HEK293 (cell line): Measurements from ENCODE around the gene ZNF629.

Experiments used
- IKZF3 ChIP-seq: fragments of 450-650 bp; IDR thresholded peaks from 2 replicates; pipeline ENCODE4 v1.5.0; 2018; ENCODE audit warnings: missing biosample characterization, mild to moderate bottlenecking, missing genetic modification characterization, moderate library complexity
- REPIN1 ChIP-seq: fragments of 450-650 bp; formaldehyde crosslinking; IDR thresholded peaks from 2 replicates; pipeline ENCODE4 v1.5.1; 2017; ENCODE audit warnings: missing biosample characterization, missing genetic modification characterization, low read depth
- ZBTB48 ChIP-seq: fragments of 450-650 bp; formaldehyde crosslinking; IDR thresholded peaks from 2 replicates; pipeline ENCODE4 v1.5.1; 2016; ENCODE audit warnings: missing biosample characterization, missing genetic modification characterization
- ZFP3 ChIP-seq: fragments of 450-650 bp; formaldehyde crosslinking; IDR thresholded peaks from 2 replicates; pipeline ENCODE4 v1.5.1; 2016; ENCODE audit warnings: low read depth, missing biosample characterization, missing genetic modification characterization
- ZNF112 ChIP-seq: fragments of 450-650 bp; formaldehyde crosslinking; IDR thresholded peaks from 2 replicates; pipeline ENCODE4 v1.5.0; 2017; ENCODE audit warnings: missing biosample characterization, missing genetic modification characterization
- ZNF121 ChIP-seq: fragments of 450-650 bp; formaldehyde crosslinking; IDR thresholded peaks from 2 replicates; pipeline ENCODE4 v1.5.1; 2016; ENCODE audit warnings: missing biosample characterization, missing genetic modification characterization
- ZNF169 ChIP-seq: fragments of 450-650 bp; formaldehyde crosslinking; IDR thresholded peaks from 2 replicates; pipeline ENCODE4 v1.5.1; 2016; ENCODE audit warnings: missing biosample characterization, missing genetic modification characterization
- ZNF239 ChIP-seq: fragments of 450-650 bp; formaldehyde crosslinking; IDR thresholded peaks from 2 replicates; pipeline ENCODE4 v1.5.1; 2016; ENCODE audit warnings: missing biosample characterization, missing genetic modification characterization
- ZNF311 ChIP-seq: fragments of 450-650 bp; formaldehyde crosslinking; IDR thresholded peaks from 2 replicates; pipeline ENCODE4 v1.5.1; 2017; ENCODE audit warnings: missing biosample characterization, missing genetic modification characterization, borderline replicate concordance
- ZNF354C ChIP-seq: fragments of 450-650 bp; formaldehyde crosslinking; IDR thresholded peaks from 2 replicates; pipeline ENCODE4 v1.5.1; 2016; ENCODE audit warnings: missing biosample characterization, missing genetic modification characterization, low read depth, borderline replicate concordance
- ZNF404 ChIP-seq: fragments of 450-650 bp; formaldehyde crosslinking; IDR thresholded peaks from 2 replicates; pipeline ENCODE4 v1.5.1; 2017; ENCODE audit warnings: missing biosample characterization, missing genetic modification characterization
- ZNF416 ChIP-seq: fragments of 450-650 bp; formaldehyde crosslinking; IDR thresholded peaks from 2 replicates; pipeline ENCODE4 v1.5.1; 2016; ENCODE audit warnings: missing biosample characterization, missing genetic modification characterization
- ZNF48 ChIP-seq: fragments of 450-650 bp; formaldehyde crosslinking; IDR thresholded peaks from 2 replicates; pipeline ENCODE4 v1.5.1; 2016; ENCODE audit warnings: missing biosample characterization, missing genetic modification characterization
- ZNF514 ChIP-seq: fragments of 450-650 bp; formaldehyde crosslinking; IDR thresholded peaks from 2 replicates; pipeline ENCODE4 v1.5.1; 2016; ENCODE audit warnings: missing biosample characterization, missing genetic modification characterization
- ZNF530 ChIP-seq: fragments of 450-650 bp; formaldehyde crosslinking; IDR thresholded peaks from 2 replicates; pipeline ENCODE4 v1.5.1; 2016; ENCODE audit warnings: low read depth, missing biosample characterization, missing genetic modification characterization
- ZNF571 ChIP-seq: fragments of 450-650 bp; formaldehyde crosslinking; IDR thresholded peaks from 2 replicates; pipeline ENCODE4 v1.5.0; 2017; ENCODE audit warnings: missing biosample characterization, missing genetic modification characterization
- ZNF610 ChIP-seq: fragments of 450-650 bp; formaldehyde crosslinking; IDR thresholded peaks from 2 replicates; pipeline ENCODE4 v1.5.1; 2016; ENCODE audit warnings: missing biosample characterization, missing genetic modification characterization, borderline replicate concordance
- ZNF777 ChIP-seq: fragments of 450-650 bp; formaldehyde crosslinking; IDR thresholded peaks from 2 replicates; pipeline ENCODE4 v1.5.1; 2017; ENCODE audit warnings: missing biosample characterization, missing genetic modification characterization, borderline replicate concordance
- ZNF837 ChIP-seq: fragments of 450-650 bp; formaldehyde crosslinking; IDR thresholded peaks from 2 replicates; pipeline ENCODE4 v1.5.1; 2016; ENCODE audit warnings: missing biosample characterization, missing genetic modification characterization
- ZSCAN23 ChIP-seq: fragments of 450-650 bp; formaldehyde crosslinking; IDR thresholded peaks from 2 replicates; pipeline ENCODE4 v1.5.1; 2016; ENCODE audit warnings: missing biosample characterization, missing genetic modification characterization
- TF ChIP-seq, protein P1 (sequence below): fragments of 450-650 bp; formaldehyde crosslinking; IDR thresholded peaks from 2 replicates; pipeline ENCODE4 v1.5.1; 2016; ENCODE audit warnings: missing biosample characterization, missing genetic modification characterization
- TF ChIP-seq, protein P2 (sequence below): fragments of 450-650 bp; formaldehyde crosslinking; IDR thresholded peaks from 2 replicates; pipeline ENCODE4 v1.5.1; 2016; ENCODE audit warnings: missing biosample characterization, missing genetic modification characterization
- TF ChIP-seq, protein P3 (sequence below): fragments of 450-650 bp; formaldehyde crosslinking; IDR thresholded peaks from 2 replicates; pipeline ENCODE4 v1.5.1; 2017; ENCODE audit warnings: missing biosample characterization, missing genetic modification characterization
- TF ChIP-seq, protein P4 (sequence below): fragments of 450-650 bp; formaldehyde crosslinking; IDR thresholded peaks from 2 replicates; pipeline ENCODE4 v1.5.1; 2016; ENCODE audit warnings: missing biosample characterization, missing genetic modification characterization
- TF ChIP-seq, protein P5 (sequence below): fragments of 450-650 bp; formaldehyde crosslinking; IDR thresholded peaks from 2 replicates; pipeline ENCODE4 v1.5.1; 2016; ENCODE audit warnings: missing biosample characterization, missing genetic modification characterization
- TF ChIP-seq, protein P6 (sequence below): fragments of 450-650 bp; formaldehyde crosslinking; IDR thresholded peaks from 2 replicates; pipeline ENCODE4 v1.5.1; 2016; ENCODE audit warnings: missing biosample characterization, missing genetic modification characterization

ZNF629 gene

DNA sequence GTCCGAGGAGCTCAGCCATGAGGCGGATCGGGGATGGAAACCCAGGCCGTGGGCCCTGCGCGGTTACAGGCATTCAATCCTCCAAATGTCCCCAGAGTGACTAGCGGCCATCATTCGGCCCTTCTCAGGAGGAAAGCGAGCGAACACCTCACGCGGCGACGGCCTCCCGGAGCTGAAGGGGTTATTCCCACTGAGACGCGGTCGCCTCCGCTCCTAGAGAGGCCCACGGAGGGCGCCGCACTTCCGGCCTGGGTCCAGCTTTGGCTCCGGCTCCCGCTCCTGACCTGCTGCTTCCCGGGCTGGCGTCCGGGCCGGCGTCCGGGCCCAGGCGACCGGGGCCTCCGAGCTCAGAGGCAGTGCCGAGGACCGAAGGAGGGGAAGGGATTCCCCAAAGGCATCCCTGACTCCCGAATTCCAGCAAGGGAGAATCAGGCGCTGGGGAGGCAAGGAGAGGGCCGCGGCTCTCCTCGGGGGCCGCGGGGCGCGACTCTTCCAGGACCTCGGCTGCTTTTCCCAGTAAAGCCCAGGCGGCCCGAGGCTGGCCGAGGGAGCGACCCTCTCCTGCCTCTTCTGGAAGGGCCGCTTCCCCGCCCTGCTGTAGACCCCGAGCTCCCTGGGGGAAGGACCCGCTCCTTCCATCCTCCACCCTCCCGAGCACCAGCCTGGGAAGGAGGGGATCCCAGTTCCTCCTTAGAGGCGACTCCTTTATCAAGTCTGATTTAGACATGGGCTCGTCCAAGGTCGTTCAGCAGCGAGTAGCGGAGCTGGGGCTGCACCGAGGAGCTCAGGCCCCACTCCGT is 18.6 kb upstream of the ZNF629 start (continued):
- TF ChIP-seq, protein P1, sequence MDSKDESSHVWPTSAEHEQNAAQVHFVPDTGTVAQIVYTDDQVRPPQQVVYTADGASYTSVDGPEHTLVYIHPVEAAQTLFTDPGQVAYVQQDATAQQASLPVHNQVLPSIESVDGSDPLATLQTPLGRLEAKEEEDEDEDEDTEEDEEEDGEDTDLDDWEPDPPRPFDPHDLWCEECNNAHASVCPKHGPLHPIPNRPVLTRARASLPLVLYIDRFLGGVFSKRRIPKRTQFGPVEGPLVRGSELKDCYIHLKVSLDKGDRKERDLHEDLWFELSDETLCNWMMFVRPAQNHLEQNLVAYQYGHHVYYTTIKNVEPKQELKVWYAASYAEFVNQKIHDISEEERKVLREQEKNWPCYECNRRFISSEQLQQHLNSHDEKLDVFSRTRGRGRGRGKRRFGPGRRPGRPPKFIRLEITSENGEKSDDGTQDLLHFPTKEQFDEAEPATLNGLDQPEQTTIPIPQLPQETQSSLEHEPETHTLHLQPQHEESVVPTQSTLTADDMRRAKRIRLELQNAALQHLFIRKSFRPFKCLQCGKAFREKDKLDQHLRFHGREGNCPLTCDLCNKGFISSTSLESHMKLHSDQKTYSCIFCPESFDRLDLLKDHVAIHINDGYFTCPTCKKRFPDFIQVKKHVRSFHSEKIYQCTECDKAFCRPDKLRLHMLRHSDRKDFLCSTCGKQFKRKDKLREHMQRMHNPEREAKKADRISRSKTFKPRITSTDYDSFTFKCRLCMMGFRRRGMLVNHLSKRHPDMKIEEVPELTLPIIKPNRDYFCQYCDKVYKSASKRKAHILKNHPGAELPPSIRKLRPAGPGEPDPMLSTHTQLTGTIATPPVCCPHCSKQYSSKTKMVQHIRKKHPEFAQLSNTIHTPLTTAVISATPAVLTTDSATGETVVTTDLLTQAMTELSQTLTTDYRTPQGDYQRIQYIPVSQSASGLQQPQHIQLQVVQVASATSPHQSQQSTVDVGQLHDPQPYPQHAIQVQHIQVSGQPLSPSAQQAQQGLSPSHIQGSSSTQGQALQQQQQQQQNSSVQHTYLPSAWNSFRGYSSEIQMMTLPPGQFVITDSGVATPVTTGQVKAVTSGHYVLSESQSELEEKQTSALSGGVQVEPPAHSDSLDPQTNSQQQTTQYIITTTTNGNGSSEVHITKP (tag by site-specific recombination) = peak; percentile 93
- TF ChIP-seq ZNF514 (tag by site-specific recombination) = no peak
- no peak for TF ChIP-seq ZNF404 (tag by site-specific recombination)
- TF ChIP-seq ZNF777 = no peak
- TF ChIP-seq ZNF121 (tag by site-specific recombination) = no peak
- no peak for TF ChIP-seq ZNF571 (tag by site-specific recombination)
- TF ChIP-seq ZNF112 (tag by site-specific recombination) = no peak
- no peak for TF ChIP-seq ZNF837 (tag by site-specific recombination)
- no peak for TF ChIP-seq ZFP3
- TF ChIP-seq ZNF354C (tag by site-specific recombination) = no peak
- TF ChIP-seq ZNF610 (tag by site-specific recombination) = peak; percentile 74
- TF ChIP-seq ZNF530 (tag by site-specific recombination) = no peak
- TF ChIP-seq, protein P2, sequence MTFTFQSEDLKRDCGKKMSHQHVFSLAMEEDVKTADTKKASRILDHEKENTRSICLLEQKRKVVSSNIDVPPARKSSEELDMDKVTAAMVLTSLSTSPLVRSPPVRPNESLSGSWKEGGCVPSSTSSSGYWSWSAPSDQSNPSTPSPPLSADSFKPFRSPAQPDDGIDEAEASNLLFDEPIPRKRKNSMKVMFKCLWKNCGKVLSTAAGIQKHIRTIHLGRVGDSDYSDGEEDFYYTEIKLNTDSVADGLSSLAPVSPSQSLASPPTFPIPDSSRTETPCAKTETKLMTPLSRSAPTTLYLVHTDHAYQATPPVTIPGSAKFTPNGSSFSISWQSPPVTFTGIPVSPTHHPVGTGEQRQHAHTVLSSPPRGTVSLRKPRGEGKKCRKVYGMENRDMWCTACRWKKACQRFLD (tag by site-specific recombination) = no peak
- no peak for TF ChIP-seq ZNF48 (tag by site-specific recombination)
- TF ChIP-seq ZSCAN23 = peak; percentile 83; the same call in 1 of the 2 replicates
- TF ChIP-seq ZNF169 (tag by site-specific recombination) = no peak
- TF ChIP-seq, protein P3, sequence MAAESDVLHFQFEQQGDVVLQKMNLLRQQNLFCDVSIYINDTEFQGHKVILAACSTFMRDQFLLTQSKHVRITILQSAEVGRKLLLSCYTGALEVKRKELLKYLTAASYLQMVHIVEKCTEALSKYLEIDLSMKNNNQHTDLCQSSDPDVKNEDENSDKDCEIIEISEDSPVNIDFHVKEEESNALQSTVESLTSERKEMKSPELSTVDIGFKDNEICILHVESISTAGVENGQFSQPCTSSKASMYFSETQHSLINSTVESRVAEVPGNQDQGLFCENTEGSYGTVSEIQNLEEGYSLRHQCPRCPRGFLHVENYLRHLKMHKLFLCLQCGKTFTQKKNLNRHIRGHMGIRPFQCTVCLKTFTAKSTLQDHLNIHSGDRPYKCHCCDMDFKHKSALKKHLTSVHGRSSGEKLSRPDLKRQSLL (tag by site-specific recombination) = peak; percentile 89
- peak; percentile 18; the same call in 1 of the 2 replicates for TF ChIP-seq REPIN1 (tag by site-specific recombination)
- TF ChIP-seq, protein P4, sequence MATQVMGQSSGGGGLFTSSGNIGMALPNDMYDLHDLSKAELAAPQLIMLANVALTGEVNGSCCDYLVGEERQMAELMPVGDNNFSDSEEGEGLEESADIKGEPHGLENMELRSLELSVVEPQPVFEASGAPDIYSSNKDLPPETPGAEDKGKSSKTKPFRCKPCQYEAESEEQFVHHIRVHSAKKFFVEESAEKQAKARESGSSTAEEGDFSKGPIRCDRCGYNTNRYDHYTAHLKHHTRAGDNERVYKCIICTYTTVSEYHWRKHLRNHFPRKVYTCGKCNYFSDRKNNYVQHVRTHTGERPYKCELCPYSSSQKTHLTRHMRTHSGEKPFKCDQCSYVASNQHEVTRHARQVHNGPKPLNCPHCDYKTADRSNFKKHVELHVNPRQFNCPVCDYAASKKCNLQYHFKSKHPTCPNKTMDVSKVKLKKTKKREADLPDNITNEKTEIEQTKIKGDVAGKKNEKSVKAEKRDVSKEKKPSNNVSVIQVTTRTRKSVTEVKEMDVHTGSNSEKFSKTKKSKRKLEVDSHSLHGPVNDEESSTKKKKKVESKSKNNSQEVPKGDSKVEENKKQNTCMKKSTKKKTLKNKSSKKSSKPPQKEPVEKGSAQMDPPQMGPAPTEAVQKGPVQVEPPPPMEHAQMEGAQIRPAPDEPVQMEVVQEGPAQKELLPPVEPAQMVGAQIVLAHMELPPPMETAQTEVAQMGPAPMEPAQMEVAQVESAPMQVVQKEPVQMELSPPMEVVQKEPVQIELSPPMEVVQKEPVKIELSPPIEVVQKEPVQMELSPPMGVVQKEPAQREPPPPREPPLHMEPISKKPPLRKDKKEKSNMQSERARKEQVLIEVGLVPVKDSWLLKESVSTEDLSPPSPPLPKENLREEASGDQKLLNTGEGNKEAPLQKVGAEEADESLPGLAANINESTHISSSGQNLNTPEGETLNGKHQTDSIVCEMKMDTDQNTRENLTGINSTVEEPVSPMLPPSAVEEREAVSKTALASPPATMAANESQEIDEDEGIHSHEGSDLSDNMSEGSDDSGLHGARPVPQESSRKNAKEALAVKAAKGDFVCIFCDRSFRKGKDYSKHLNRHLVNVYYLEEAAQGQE (tag by site-specific recombination) = peak; percentile 65
- TF ChIP-seq ZNF416 (tag by site-specific recombination) = no peak
- TF ChIP-seq ZNF239 = no peak
- no peak for TF ChIP-seq ZNF311 (tag by site-specific recombination)
- TF ChIP-seq ZBTB48 (tag by site-specific recombination) = peak; percentile 59
- TF ChIP-seq, protein P5, sequence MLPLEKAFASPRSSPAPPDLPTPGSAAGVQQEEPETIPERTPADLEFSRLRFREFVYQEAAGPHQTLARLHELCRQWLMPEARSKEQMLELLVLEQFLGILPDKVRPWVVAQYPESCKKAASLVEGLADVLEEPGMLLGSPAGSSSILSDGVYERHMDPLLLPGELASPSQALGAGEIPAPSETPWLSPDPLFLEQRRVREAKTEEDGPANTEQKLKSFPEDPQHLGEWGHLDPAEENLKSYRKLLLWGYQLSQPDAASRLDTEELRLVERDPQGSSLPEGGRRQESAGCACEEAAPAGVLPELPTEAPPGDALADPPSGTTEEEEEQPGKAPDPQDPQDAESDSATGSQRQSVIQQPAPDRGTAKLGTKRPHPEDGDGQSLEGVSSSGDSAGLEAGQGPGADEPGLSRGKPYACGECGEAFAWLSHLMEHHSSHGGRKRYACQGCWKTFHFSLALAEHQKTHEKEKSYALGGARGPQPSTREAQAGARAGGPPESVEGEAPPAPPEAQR (tag by site-specific recombination) = no peak
- TF ChIP-seq, protein P6, sequence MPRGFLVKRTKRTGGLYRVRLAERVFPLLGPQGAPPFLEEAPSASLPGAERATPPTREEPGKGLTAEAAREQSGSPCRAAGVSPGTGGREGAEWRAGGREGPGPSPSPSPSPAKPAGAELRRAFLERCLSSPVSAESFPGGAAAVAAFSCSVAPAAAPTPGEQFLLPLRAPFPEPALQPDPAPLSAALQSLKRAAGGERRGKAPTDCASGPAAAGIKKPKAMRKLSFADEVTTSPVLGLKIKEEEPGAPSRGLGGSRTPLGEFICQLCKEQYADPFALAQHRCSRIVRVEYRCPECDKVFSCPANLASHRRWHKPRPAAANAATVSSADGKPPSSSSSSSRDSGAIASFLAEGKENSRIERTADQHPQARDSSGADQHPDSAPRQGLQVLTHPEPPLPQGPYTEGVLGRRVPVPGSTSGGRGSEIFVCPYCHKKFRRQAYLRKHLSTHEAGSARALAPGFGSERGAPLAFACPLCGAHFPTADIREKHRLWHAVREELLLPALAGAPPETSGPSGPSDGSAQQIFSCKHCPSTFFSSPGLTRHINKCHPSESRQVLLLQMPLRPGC (tag by site-specific recombination) = peak; percentile 81
- peak; percentile 97 for TF ChIP-seq IKZF3 (tag by site-specific recombination)
